Spleen (tissue), 11 donors: ENCODE data around the gene FEM1B. TPM values are rescaled to one million over a fixed set of nuclear protein-coding genes. Genes with fewer than 3 reads are reported as not detected.

Experiments used
- DNase-seq: peaks from one replicate; pipeline ENCODE4 v3.0.0-alpha.2; 2020
- H3K27ac ChIP-seq, 8 donors: fragments of 200-600 bp; sonication (generic) in 7 of 8; 1 replicate in 4 of 8; 2 replicates in 4 of 8; pipeline versions ENCODE4 v1.5.0 to v1.8.0; 2016 to 2021; ENCODE audit warnings: inconsistent platforms in 4 of 8, mild to moderate bottlenecking in 4 of 8, moderate library complexity in 1 of 8
- H3K27me3 ChIP-seq, 7 donors: fragments of 200-600 bp; sonication (generic) in 6 of 7; replicated peaks in 1 of 7; 1 replicate in 4 of 7; 2 replicates in 3 of 7; pipeline versions ENCODE4 v1.5.0 to v1.8.0; 2016 to 2021; ENCODE audit warnings: inconsistent platforms in 3 of 7, mild to moderate bottlenecking in 1 of 7
- H3K36me3 ChIP-seq, 6 donors: fragments of 200-600 bp; sonication (generic) in 5 of 6; 1 replicate in 4 of 6; 2 replicates in 2 of 6; pipeline versions ENCODE4 v1.5.0 to v1.8.0; 2016 to 2021; ENCODE audit warnings: inconsistent platforms in 2 of 6
- H3K4me1 ChIP-seq, 6 donors: fragments of 200-600 bp; sonication (generic) in 5 of 6; 1 replicate in 3 of 6; 2 replicates in 3 of 6; pipeline versions ENCODE4 v1.5.0 to v1.8.0; 2016 to 2021; ENCODE audit warnings: inconsistent platforms in 3 of 6
- H3K4me3 ChIP-seq, 8 donors: fragments of 200-600 bp; sonication (generic) in 7 of 8; 1 replicate in 4 of 8; 2 replicates in 4 of 8; pipeline versions ENCODE4 v1.5.0 to v1.8.0; 2016 to 2021; ENCODE audit warnings: inconsistent platforms in 4 of 8, mild to moderate bottlenecking in 4 of 8, moderate library complexity in 2 of 8
- H3K9me3 ChIP-seq, 8 donors: fragments of 200-600 bp; sonication (generic) in 7 of 8; 1 replicate in 4 of 8; 2 replicates in 4 of 8; pipeline versions ENCODE4 v1.5.0 to v1.8.0; 2016 to 2021; ENCODE audit warnings: inconsistent platforms in 4 of 8
- CTCF ChIP-seq, 11 experiments: fragments of 200-600 bp in 7 of 11; fragments of 450-650 bp in 4 of 11; sonication (generic) in 4 of 11; IDR thresholded peaks in 8 of 11; conservative IDR thresholded peaks in 3 of 11; 1 replicate in 7 of 11; 2 replicates in 4 of 11; pipeline versions ENCODE4 v1.4.0 to v1.8.0; 2016 to 2021; ENCODE audit warnings: antibody characterized with exemption in 11 of 11, inconsistent platforms in 4 of 11, mild to moderate bottlenecking in 1 of 11
- POLR2A ChIP-seq, 3 donors: fragments of 450-650 bp; IDR thresholded peaks; one replicate each; pipeline ENCODE4 v1.5.1; 2017; ENCODE audit warnings: antibody characterized with exemption in 3 of 3, mild to moderate bottlenecking in 1 of 3
- POLR2AphosphoS5 ChIP-seq, 3 donors: sonication (generic); formaldehyde crosslinking; IDR thresholded peaks; one replicate each; pipeline ENCODE4 v1.5.1; 2017; ENCODE audit warnings: antibody characterized with exemption in 3 of 3
- WGBS, 5 donors: extraction: QIAGEN DNeasy Blood & Tissue Kit in 3 of 5; methylation state at CpG; one replicate each; pipeline versions ENCODE4 v1.1.5 to v1.1.7; 2013 to 2018; 5-methylcytosine and 5-hydroxymethylcytosine counted together
- intact Hi-C: fragments of 100-400 bp; cut with DNase I; formaldehyde crosslinking; loops from one replicate; pipeline ENCODE4 v1.15.0; 2023; ENCODE audit warnings: low total_unique reads
- polyA plus RNA-seq, 3 donors: library from polyadenylated mRNA; stranded (reverse); fragments of 200-250 nt; gene quantifications; one replicate each; pipeline ENCODE4 v1.2.1, GENCODE V29; 2013
- total RNA-seq, 7 donors: library from RNA; depleted of rRNA in 3 of 7; stranded (reverse); fragments of >200 nt in 3 of 7; fragmentation: NEBNext Ultra II Directional in 4 of 7; extraction: Animal tissue kit (Norgen Biotek cat#: 25700) in 4 of 7; gene quantifications; one replicate each; pipeline versions ENCODE4 v1.1.0 to v1.2.1, GENCODE V29; 2016 to 2021
- donor health status: healthy with polysubstance abuse.
- donor health status: DM: no; HTN: no; CAD: no; lungs with moderate emphysema.
- donor health status: DM: no; HTN: no; CAD: no.
- donor health status: Bipolar disorder and iron deficiency.
- donor health status: healthy.
- donor health status: DM: no; HTN: no; CAD: no.
- donor health status: DM: yes; HTN: yes; CAD: no.

Gene FEM1B
- total and polyA plus RNA-seq, 10 donors = 6.2 to 63.5 (median 44.9) TPM

- TF ChIP-seq POLR2AphosphoS5 (IDR thresholded peaks at IDR 0.05) = peak in 1 of 3 donors; percentile 53
- no peak for TF ChIP-seq POLR2A (IDR thresholded peaks at IDR 0.05)
- no peak for TF ChIP-seq CTCF (IDR thresholded peaks at IDR 0.05 in 8 of 11, conservative IDR thresholded peaks at IDR 0.05 in 3 of 11)
These were observed 64.5 kb downstream of the FEM1B start for GRCh38 chr15:68341760-68342725.

GRCh38 chr15:68343579-68344225 is 66.2 kb downstream of the FEM1B start:
- peak; percentile 56 for DNase-seq
- Histone ChIP-seq H3K27me3 (no peaks in the 10 kb centered on the region), H3K36me3 (no peaks in the 10 kb centered on the region), H3K4me1 (peaks cover 0 to 31% (median 19%) of the 10 kb centered on the region in 6 donors), H3K27ac (no peak overlapping the region), H3K9me3 (no peaks in the 10 kb centered on the region), H3K4me3 (no peak overlapping the region)
- WGBS, 5 donors = 85 to 96% (median 93%) methylated on average over 13 to 14 of the region's 14 CpGs
- no peak for TF ChIP-seq POLR2A (IDR thresholded peaks at IDR 0.05)
- TF ChIP-seq POLR2AphosphoS5 (IDR thresholded peaks at IDR 0.05) = no peak
- no peak for TF ChIP-seq CTCF (IDR thresholded peaks at IDR 0.05 in 8 of 11, conservative IDR thresholded peaks at IDR 0.05 in 3 of 11)
- intact Hi-C loops = no loop called here

More at GRCh38 chr15:68341760-68342725, 64.5 kb downstream of the FEM1B start:
- H3K4me3 ChIP-seq = no peak overlapping the region
- intact Hi-C loops = no loop called here
- DNase-seq = peak; percentile 76
- H3K9me3 ChIP-seq = no peaks in the 10 kb centered on the region
- no peaks in the 10 kb centered on the region for H3K36me3 ChIP-seq
- H3K27me3 ChIP-seq = no peaks in the 10 kb centered on the region
- H3K4me1 ChIP-seq = peaks cover 0 to 31% (median 19%) of the 10 kb centered on the region in 6 donors
- WGBS, 5 donors = 32 to 56% (median 50%) methylated on average over 14 to 17 of the region's 17 CpGs
- peak overlapping the region in 7 of 8 donors; percentile 47 to 69 (median 51) for H3K27ac ChIP-seq

- Histone ChIP-seq H3K27me3 (no peaks in the 10 kb centered on the region), H3K4me1 (peaks cover 0 to 31% (median 19%) of the 10 kb centered on the region in 6 donors), H3K36me3 (no peaks in the 10 kb centered on the region), H3K4me3 (no peak overlapping the region), H3K27ac (no peak overlapping the region), H3K9me3 (no peaks in the 10 kb centered on the region)
- WGBS, 5 donors = 89 to 94% (median 91%) methylated on average over 7 of the region's 7 CpGs
- DNase-seq = no peak
- TF ChIP-seq POLR2A (IDR thresholded peaks at IDR 0.05) = no peak
- no peak for TF ChIP-seq CTCF (IDR thresholded peaks at IDR 0.05 in 8 of 11, conservative IDR thresholded peaks at IDR 0.05 in 3 of 11)
- no peak for TF ChIP-seq POLR2AphosphoS5 (IDR thresholded peaks at IDR 0.05)
- intact Hi-C loops = no loop called here
These were observed 67.1 kb downstream of the FEM1B start for GRCh38 chr15:68344600-68344999.

Other genes starting within 250 kb of the FEM1B start
- 100 to 1,000 TPM in 1 of 7 donors, 10 to 100 TPM in 6; 57.0 to 104 (median 73.8) TPM for gene PIAS1, start 223.4 kb upstream of the FEM1B start, total RNA-seq
- 10 to 100 TPM; 12.0 to 20.2 (median 17.8) TPM for gene PIAS1, start 223.4 kb upstream of the FEM1B start, polyA plus RNA-seq
- 10 to 100 TPM in 3 of 7 donors, 1 to 10 TPM in 4; 7.8 to 11.2 (median 9.7) TPM for gene CALML4, start 72.4 kb upstream of the FEM1B start, total RNA-seq
- gene CALML4, start 72.4 kb upstream of the FEM1B start, polyA plus RNA-seq = 10 to 100 TPM in 2 of 3 donors, 1 to 10 TPM in 1; 8.2 to 15.9 (median 13.2) TPM
- gene CLN6, start 48.0 kb upstream of the FEM1B start, total RNA-seq = 10 to 100 TPM; 25.0 to 38.6 (median 29.7) TPM
- gene CLN6, start 48.0 kb upstream of the FEM1B start, polyA plus RNA-seq = 10 to 100 TPM in 2 of 3 donors, 1 to 10 TPM in 1; 9.8 to 21.7 (median 18.1) TPM
- gene ITGA11, start 154.4 kb downstream of the FEM1B start, total RNA-seq = 10 to 100 TPM in 1 of 7 donors, 1 to 10 TPM in 6; 4.7 to 17.2 (median 7.2) TPM
- 1 to 10 TPM in 1 of 3 donors, under 1 TPM in 2; 0.27 to 1.1 (median 0.37) TPM for gene ITGA11, start 154.4 kb downstream of the FEM1B start, polyA plus RNA-seq